Peyer's patch (tissue), 4 donors: Measurements from ENCODE around the gene BAIAP2L1.

Experiments
- POLR2A ChIP-seq, 2 donors: fragments of 450-650 bp; IDR thresholded peaks; one replicate each; pipeline ENCODE4 v1.5.1; 2017; ENCODE audit warnings: antibody characterized with exemption in 2 of 2, mild to moderate bottlenecking in 2 of 2, moderate library complexity in 2 of 2
- TF ChIP-seq, protein P1 (sequence below), 6 experiments: fragments of 450-650 bp in 4 of 6; fragments of 200-600 bp in 2 of 6; sonication (generic) in 1 of 6; IDR thresholded peaks; one replicate each; pipeline ENCODE4 v1.5.1; 2017 to 2019; ENCODE audit warnings: antibody characterized with exemption in 6 of 6, mild to moderate bottlenecking in 3 of 6, moderate library complexity in 1 of 6

DNA sequence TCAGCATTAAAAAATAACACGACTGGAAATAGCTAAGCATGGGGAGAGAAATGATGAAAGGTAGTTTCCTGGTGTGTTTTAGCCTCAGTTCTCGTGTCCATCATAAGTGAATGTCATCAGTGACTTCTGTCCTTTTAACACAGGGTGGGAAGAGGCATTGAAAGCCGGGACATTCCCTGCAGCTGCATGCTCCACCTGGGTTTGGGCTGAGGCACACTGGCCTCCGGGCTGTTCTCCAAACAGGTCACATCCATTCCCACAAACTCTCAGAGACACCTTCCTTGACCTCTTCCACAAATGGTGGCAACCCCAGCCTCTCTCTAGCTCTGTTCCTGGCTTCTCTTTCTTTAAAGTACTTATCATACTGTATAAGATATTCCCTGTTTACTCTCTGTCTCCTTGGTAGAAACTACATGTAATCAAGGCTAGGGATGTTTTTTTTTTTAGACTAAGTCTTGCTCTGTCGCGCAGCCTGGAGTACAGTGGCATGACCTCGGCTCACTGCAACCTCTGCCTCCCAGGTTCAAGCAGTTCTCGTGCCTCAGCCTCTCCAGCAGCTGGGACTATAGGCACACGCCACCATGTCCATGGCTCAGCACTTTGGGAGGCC is 22.6 kb downstream of the BAIAP2L1 start:
- no peak for TF ChIP-seq POLR2A (IDR thresholded peaks at IDR 0.05)
- TF ChIP-seq, protein P1, sequence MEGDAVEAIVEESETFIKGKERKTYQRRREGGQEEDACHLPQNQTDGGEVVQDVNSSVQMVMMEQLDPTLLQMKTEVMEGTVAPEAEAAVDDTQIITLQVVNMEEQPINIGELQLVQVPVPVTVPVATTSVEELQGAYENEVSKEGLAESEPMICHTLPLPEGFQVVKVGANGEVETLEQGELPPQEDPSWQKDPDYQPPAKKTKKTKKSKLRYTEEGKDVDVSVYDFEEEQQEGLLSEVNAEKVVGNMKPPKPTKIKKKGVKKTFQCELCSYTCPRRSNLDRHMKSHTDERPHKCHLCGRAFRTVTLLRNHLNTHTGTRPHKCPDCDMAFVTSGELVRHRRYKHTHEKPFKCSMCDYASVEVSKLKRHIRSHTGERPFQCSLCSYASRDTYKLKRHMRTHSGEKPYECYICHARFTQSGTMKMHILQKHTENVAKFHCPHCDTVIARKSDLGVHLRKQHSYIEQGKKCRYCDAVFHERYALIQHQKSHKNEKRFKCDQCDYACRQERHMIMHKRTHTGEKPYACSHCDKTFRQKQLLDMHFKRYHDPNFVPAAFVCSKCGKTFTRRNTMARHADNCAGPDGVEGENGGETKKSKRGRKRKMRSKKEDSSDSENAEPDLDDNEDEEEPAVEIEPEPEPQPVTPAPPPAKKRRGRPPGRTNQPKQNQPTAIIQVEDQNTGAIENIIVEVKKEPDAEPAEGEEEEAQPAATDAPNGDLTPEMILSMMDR (IDR thresholded peaks at IDR 0.05): no peak
